HG03442 (cell line): ENCODE measurements around the gene MRPS7.
"Not testable (repeated sequence)": the region's sequence is repeated elsewhere in the genome, so short reads cannot be mapped to it uniquely, and the experiment has no call there.

Source experiments
- ATAC-seq: cut with Tn5 transposase; IDR thresholded peaks from one replicate; pipeline ENCODE4 v1.9.1; 2021; ENCODE audit warnings: mild to moderate bottlenecking, moderate library complexity; ENCODE audit not compliant: unreplicated experiment

MRPS7 gene

DNA sequence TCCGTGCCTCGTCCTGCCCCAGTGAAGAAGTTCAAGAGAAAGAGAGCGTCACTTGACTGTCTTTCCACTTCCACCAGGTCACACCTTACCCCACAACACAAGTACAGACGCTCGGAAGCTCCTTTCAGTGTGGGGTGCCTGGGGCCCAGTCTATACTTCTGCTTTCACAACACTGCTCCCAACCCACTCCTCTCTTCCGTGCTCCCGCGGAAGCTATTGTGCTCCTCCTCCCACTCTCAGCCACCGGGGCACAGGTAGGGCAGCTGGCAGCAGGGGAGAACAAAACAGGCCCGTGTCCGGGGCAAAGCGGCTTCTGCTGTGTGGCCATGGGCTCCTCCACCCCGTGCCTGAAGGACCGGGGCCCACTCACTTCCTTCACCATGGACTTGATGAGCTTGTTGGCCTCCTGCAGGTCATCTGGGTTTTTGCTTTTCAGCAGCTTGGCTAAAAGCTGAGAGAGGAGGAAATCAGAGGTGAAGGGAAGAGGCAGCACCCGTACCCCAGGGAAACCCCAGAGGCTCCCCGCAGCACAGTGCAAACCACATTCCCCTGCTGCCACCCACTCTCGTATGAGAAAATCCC is 19.1 kb upstream of the MRPS7 start:
- no peak for ATAC-seq

DNA sequence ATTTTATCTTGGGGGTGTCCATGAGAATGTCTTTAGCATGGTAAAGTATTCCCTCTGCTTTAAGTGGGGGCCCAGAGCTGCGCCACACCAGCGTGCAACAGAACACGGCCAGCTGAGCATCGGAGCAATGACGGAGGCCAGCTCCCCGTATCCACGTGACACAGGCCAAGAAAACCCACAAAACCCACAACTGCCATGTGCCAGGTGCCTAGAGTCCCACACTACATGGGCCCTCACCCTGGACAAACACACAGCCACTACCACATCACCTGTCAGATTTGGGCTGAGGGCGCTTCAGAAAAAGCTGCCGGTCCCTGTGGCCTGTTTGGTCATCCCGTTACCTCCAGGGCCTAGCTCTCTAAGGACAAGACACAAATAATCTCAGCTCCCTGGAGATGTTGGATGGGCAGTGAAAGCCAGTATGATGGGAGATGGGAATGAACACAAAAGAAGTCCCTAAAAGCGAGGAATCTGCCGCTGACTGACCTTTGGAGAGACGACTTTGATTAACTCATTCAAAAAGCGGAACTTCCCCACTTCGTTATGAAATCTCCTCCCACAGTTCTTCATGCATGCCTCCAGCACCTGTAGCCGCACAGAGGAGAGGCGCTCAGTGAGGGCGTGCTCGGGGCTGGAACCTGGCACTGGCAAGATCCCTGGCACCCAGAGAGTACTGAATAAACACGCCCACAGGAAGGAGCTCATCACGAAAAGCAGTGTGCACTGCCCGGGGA is 17.4 kb upstream of the MRPS7 start:
- no peak for ATAC-seq

GRCh38 chr17:75245011-75245410 is 16.7 kb upstream of the MRPS7 start:
- no peak for ATAC-seq

GRCh38 chr17:75246404-75246803 is 15.3 kb upstream of the MRPS7 start:
- ATAC-seq = no peak

GRCh38 chr17:75249564-75249963 is 12.1 kb upstream of the MRPS7 start:
- ATAC-seq = no peak

- ATAC-seq = peak; percentile 89
Measured at GRCh38 chr17:75250009-75250471, 11.6 kb upstream of the MRPS7 start.

GRCh38 chr17:75252039-75252816 is 9.5 kb upstream of the MRPS7 start:
- no peak for ATAC-seq

GRCh38 chr17:75255954-75256698 is 5.6 kb upstream of the MRPS7 start:
- not testable (repeated sequence) for ATAC-seq

GRCh38 chr17:75257228-75257627 is 4.5 kb upstream of the MRPS7 start:
- ATAC-seq = not testable (repeated sequence)

GRCh38 chr17:75260641-75261335 is 891 bp upstream of the MRPS7 start:
- ATAC-seq = peak; percentile 20

DNA sequence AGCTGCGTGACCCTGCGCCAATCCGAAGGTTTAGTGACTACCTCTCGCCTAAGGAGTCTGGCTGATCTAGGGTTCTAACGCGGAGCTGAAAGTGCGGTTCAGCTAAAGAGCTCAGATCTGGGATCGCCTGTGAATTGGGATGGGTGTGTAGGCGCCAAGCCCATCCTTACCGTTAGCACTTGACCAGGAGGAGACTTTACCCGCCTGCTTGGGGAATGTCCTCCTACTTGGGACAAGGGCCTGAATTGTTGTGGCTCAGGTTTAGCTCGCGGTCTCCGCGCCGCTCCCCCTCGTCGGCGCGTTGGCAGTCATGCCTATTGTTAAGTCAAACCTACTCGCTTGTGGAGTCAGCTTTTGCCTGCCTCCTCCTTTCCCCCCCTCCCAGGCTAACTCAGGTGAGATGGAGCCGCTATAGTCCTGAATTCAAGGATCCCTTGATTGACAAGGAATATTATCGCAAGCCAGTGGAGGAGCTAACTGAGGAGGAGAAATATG is 480 bp downstream of the MRPS7 start:
- ATAC-seq = no peak

DNA sequence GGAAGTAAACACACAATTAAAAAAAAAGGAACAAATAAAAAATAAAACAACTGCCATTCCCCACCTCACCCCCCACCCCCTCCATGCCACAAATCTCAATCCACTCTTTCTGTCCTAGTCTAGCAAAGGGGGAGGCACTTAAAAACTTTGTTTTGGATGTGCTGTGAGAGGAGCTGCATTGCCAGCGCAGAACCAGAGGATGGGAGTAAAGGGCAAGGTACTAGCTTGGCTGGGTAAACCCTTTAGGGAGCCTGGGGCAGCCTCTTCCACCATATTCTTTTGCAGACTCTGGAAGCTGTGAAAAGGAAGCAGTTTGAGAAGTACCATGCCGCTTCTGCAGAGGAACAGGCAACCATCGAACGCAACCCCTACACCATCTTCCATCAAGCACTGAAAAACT is 1.4 kb downstream of the MRPS7 start:
- ATAC-seq = no peak

- ATAC-seq = no peak
Measured at GRCh38 chr17:75265614-75266315, 4.1 kb downstream of the MRPS7 start.

- ATAC-seq = no peak
Measured at GRCh38 chr17:75266316-75267152, 4.9 kb downstream of the MRPS7 start.

GRCh38 chr17:75267153-75267410 is 5.4 kb downstream of the MRPS7 start:
- ATAC-seq = no peak

GRCh38 chr17:75267411-75268232 is 5.9 kb downstream of the MRPS7 start:
- no peak for ATAC-seq

GRCh38 chr17:75269844-75270217 is 8.2 kb downstream of the MRPS7 start:
- ATAC-seq = no peak

- peak; percentile 37 for ATAC-seq
Measured at GRCh38 chr17:75270218-75270965, 8.7 kb downstream of the MRPS7 start.
